Measurements from ENCODE around the gene MYO1E.
"Not testable (repeated sequence)": the region's sequence is repeated elsewhere in the genome, so short reads cannot be mapped to it uniquely, and the experiment has no call there.

MYO1E gene

GRCh38 chr15:59340325-59340724, 32.3 kb downstream of the MYO1E start:
- TF ChIP-seq CTCF (IDR thresholded peaks at IDR 0.05; ENCODE audit: low read depth, low read length, poor library complexity, severe bottlenecking) = no peak
- no peaks in the 10 kb centered on the region for H3K36me3 ChIP-seq (ENCODE audit: control insufficient read depth, low read length)
- H3K79me2 ChIP-seq (ENCODE audit: control insufficient read depth, low read length) = peaks cover 53% of the 10 kb centered on the region
- H3K9me2 ChIP-seq (replicated peaks; ENCODE audit: control insufficient read depth, low read length) = no peaks in the 10 kb centered on the region
- H3K4me1 ChIP-seq (ENCODE audit: control insufficient read depth, low read length) = peaks cover 34% of the 10 kb centered on the region
- no peak overlapping the region for H3K27ac ChIP-seq (ENCODE audit: low read depth, low read length)
- no peaks in the 10 kb centered on the region for H3K9me3 ChIP-seq (ENCODE audit: control insufficient read depth, insufficient read depth, low read length)
- no peak overlapping the region for H3K4me2 ChIP-seq (ENCODE audit: low read length)
- no peaks in the 10 kb centered on the region for H4K20me1 ChIP-seq (ENCODE audit: control insufficient read depth, insufficient read depth, low read depth, low read length)
- no peak overlapping the region for H3K4me3 ChIP-seq (ENCODE audit: low read length)
- H3F3A ChIP-seq (ENCODE audit: control insufficient read depth, insufficient read depth) = no peaks in the 10 kb centered on the region
- no peaks in the 10 kb centered on the region for H3K27me3 ChIP-seq (ENCODE audit: control insufficient read depth, low read length)

DNA sequence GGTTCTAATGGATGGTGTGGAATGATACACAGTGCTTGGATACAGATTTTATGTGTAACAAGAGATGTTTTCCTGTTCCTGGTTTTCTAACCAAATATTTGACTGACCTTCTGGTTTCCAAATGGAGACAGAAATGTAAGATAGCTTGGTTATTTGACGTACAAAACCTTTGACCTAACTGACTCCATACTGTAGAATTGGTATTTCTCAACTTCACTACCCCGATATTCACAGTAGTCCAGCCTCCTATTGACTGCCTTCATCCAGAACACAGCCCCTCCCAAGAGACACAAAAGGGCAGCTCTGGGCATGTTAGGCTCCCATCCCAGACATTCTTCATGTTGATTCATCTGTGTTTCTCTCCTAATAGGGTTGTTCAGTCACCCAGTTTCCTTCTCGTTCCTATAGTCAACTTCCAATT, 33.4 kb downstream of the MYO1E start:
- Histone ChIP-seq H3K4me2 (ENCODE audit: low read length) (no peak overlapping the region), H3K27me3 (ENCODE audit: control insufficient read depth, low read length) (no peaks in the 10 kb centered on the region), H3K9me2 (replicated peaks; ENCODE audit: control insufficient read depth, low read length) (no peaks in the 10 kb centered on the region), H3K4me3 (ENCODE audit: low read length) (no peak overlapping the region), H4K20me1 (ENCODE audit: control insufficient read depth, insufficient read depth, low read depth, low read length) (no peaks in the 10 kb centered on the region), H3K9me3 (ENCODE audit: control insufficient read depth, insufficient read depth, low read length) (no peaks in the 10 kb centered on the region), H3K36me3 (ENCODE audit: control insufficient read depth, low read length) (no peaks in the 10 kb centered on the region), H3K4me1 (ENCODE audit: control insufficient read depth, low read length) (peaks cover 38% of the 10 kb centered on the region), H3K79me2 (ENCODE audit: control insufficient read depth, low read length) (peaks cover 53% of the 10 kb centered on the region), H3K27ac (ENCODE audit: low read depth, low read length) (no peak overlapping the region), H3F3A (ENCODE audit: control insufficient read depth, insufficient read depth) (no peaks in the 10 kb centered on the region)
- TF ChIP-seq EZH2phosphoT487 (IDR thresholded peaks at IDR 0.05; ENCODE audit: borderline replicate concordance, low read length) (no peak), CTCF (IDR thresholded peaks at IDR 0.05; ENCODE audit: low read depth, low read length, poor library complexity, severe bottlenecking) (no peak)

DNA sequence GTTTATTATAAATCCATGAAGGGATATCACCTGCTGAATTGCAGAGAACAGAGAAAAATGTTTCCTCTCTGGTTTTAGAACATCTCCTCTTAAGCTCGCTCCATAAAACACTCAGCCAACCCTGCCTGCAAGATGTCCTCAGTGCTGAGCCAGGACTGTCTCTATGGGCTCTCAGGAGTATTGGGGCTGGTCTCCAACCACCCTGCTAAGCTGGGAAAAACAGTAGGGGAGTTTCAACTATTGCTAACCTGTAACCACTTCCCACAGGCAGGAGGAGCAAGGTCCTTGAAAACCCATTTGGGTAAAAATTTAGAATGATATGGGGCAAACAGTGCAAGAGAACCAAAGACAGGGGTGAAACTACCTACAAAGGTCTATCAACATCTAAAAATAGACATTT, 34.3 kb downstream of the MYO1E start:
- Histone ChIP-seq H3K9me3 (ENCODE audit: control insufficient read depth, insufficient read depth, low read length) (no peaks in the 10 kb centered on the region), H3K36me3 (ENCODE audit: control insufficient read depth, low read length) (no peaks in the 10 kb centered on the region), H3K4me3 (ENCODE audit: low read length) (no peak overlapping the region), H3F3A (ENCODE audit: control insufficient read depth, insufficient read depth) (no peaks in the 10 kb centered on the region), H3K27me3 (ENCODE audit: control insufficient read depth, low read length) (no peaks in the 10 kb centered on the region), H3K79me2 (ENCODE audit: control insufficient read depth, low read length) (peaks cover 56% of the 10 kb centered on the region), H3K4me2 (ENCODE audit: low read length) (no peak overlapping the region), H3K27ac (ENCODE audit: low read depth, low read length) (no peak overlapping the region), H4K20me1 (ENCODE audit: control insufficient read depth, insufficient read depth, low read depth, low read length) (no peaks in the 10 kb centered on the region), H3K4me1 (ENCODE audit: control insufficient read depth, low read length) (peaks cover 44% of the 10 kb centered on the region), H3K9me2 (replicated peaks; ENCODE audit: control insufficient read depth, low read length) (no peaks in the 10 kb centered on the region)
- no peak for TF ChIP-seq EZH2phosphoT487 (IDR thresholded peaks at IDR 0.05; ENCODE audit: borderline replicate concordance, low read length)
- no peak for TF ChIP-seq CTCF (IDR thresholded peaks at IDR 0.05; ENCODE audit: low read depth, low read length, poor library complexity, severe bottlenecking)

DNA sequence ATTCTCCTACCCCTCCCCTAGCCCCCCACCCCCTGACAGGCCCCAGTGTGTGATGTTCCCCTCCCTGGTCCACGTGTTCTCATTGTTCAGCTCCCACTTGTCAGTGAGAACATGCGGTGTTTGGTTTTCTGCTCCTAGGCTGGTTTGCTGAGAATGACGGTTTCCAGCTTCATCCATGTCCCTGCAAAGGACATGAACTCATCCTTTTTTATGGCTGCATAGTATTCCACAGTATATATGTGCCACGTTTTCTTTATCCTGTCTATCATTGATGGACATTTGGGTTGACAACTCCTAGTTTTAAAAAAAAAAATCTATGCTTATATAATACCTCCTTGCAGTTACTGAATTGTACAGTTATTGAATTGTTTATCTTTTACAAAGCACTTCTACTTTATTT, 35.9 kb downstream of the MYO1E start:
- H3K27ac ChIP-seq (ENCODE audit: low read depth, low read length); H3K9me2 ChIP-seq (replicated peaks; ENCODE audit: control insufficient read depth, low read length): not testable (repeated sequence)
- peaks cover 71% of the 10 kb centered on the region for H3K79me2 ChIP-seq (ENCODE audit: control insufficient read depth, low read length)

More for the DNA sequence above, 35.9 kb downstream of the MYO1E start:
- not testable (repeated sequence) for H3F3A ChIP-seq (ENCODE audit: control insufficient read depth, insufficient read depth); H3K4me3 ChIP-seq (ENCODE audit: low read length); H3K4me2 ChIP-seq (ENCODE audit: low read length); H4K20me1 ChIP-seq (ENCODE audit: control insufficient read depth, insufficient read depth, low read depth, low read length); H3K36me3 ChIP-seq (ENCODE audit: control insufficient read depth, low read length); H3K9me3 ChIP-seq (ENCODE audit: control insufficient read depth, insufficient read depth, low read length); H3K27me3 ChIP-seq (ENCODE audit: control insufficient read depth, low read length)
- peaks cover 51% of the 10 kb centered on the region for H3K4me1 ChIP-seq (ENCODE audit: control insufficient read depth, low read length)
